GM21423 (cell line): Measurements from ENCODE around the gene WNT9A.

ENCODE experiments used
- ATAC-seq: cut with Tn5 transposase; IDR thresholded peaks from one replicate; pipeline ENCODE4 v1.9.1; 2021; ENCODE audit warnings: mild to moderate bottlenecking, moderate library complexity; ENCODE audit not compliant: unreplicated experiment

WNT9A gene

GRCh38 chr1:227942021-227942715 is 5.6 kb downstream of the WNT9A start:
- no peak for ATAC-seq

GRCh38 chr1:227941509-227942020 is 6.2 kb downstream of the WNT9A start:
- no peak for ATAC-seq

DNA sequence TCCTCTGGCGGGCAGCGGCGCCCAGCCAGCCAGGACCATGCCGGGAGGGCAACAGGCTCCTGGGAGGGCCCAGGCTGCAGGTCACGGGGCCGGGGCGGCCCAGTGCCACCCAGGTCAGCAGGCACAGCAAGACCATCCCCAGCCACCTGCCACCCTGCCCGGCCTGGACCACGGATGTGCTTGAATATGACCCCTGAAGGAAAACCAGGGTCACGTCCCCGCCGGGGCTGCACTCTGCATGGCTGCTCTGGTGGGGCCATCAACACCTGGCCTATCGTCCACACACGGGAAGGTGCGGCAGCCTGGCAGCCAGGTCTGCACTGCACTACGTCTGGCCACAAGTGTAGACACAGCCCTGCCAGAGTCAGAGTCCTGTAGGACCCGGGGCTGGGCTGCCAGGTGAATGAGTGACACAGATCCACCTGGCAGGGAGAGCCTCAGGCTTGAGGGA is 6.9 kb downstream of the WNT9A start:
- no peak for ATAC-seq

DNA sequence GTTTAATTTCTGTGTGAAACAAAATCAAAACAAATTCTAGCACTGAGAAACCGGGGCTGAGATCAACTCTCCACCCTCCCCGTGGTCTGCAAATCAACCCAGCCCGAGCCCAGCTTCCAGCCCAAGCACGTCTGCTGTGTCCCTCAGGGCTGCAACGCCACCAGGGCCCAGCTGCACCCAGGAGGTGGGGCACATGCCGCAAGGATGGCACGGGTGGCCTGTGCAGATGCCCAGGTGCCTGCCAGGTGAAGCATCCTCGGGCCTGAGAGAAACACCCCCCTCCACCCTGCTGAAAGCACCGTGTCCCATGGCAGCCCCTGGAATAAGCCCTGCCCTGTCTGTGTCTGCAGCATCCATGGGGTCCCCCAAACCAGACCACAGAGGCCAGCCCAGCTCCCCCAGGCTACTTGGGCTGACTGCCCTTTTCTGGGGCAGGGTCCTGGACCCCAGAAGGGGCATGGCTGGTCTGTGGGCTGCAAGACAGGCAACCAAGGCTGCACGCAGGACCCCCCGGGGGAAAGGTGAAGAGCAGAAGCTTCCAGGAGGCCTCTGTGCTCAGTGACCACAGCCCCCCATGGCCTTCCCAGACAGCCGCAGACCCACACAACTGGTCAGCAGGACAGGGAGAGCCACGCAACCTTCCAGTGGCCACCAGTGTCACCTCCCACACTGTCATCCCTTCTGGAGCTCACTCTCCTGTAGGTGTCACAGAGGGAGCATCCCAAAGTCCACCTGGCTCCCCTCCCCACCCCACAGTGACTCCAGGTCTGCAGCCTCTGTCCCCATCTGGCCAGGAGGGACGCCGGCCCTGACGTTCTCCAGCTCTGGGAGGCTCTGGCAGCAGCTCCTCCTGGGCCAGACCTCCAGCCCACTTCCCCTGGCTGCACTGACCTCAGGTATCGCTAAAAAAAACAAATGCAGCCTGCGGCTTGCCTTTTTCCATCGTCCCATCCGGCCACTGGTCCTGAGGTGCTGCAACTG is 7.7 kb downstream of the WNT9A start:
- no peak for ATAC-seq

GRCh38 chr1:227938911-227939790 is 8.6 kb downstream of the WNT9A start:
- ATAC-seq, result no peak

DNA sequence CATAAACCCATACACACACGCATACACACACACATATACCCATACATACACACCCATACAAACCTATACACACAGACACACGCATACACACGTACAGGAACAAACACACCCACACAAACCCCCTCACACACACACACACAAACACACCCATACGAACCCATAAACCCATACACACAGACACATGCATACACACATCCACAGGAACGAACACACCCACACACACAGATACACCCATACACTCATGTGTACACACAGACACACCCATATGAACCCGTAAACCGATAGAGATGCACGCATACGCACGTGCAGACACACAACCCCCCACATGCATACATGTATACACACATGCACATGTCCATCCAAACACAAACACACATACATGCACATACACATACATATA is 9.5 kb downstream of the WNT9A start:
- no peak for ATAC-seq

GRCh38 chr1:227937838-227938145 is 9.9 kb downstream of the WNT9A start:
- ATAC-seq, result no peak

GRCh38 chr1:227937031-227937837 is 10.5 kb downstream of the WNT9A start:
- ATAC-seq, result no peak

- ATAC-seq, result no peak
These were observed 11.9 kb downstream of the WNT9A start for GRCh38 chr1:227935826-227936225.

- ATAC-seq, result no peak
These were observed 13.0 kb downstream of the WNT9A start for GRCh38 chr1:227934476-227935313.

DNA sequence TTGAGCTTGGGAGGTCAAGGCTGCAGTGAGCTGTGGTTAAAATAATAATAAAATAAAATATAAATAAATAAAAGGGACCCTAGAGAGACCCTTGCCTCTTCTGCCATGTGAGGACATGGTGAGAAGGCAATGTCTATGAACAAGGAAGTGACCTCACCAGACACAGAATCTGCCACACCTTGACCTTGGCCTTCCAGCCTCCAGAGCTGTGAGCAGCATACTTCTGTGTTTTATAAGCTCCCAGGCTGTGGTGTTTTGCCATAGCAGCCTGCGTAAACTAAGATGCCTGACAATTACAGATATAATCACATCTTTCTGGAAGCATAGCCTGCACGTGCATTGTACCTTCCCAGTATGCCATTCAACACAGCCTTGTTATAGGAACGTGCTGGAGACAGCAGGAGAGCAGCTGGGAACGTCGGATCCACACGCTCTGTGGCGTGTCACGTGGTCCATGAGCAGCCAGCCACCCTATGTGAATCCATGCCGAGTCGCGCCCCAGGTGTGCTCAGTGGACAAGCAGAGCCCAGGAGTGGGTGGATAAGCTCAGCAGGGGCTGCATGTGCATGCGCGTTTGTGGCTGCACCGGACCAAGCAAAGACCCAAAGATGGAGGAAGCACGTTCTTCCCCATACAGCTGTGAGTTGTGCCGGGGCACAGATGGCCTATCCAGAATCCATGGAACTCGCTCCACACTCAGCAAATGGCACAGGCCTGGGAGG is 17.8 kb downstream of the WNT9A start:
- no peak for ATAC-seq

DNA sequence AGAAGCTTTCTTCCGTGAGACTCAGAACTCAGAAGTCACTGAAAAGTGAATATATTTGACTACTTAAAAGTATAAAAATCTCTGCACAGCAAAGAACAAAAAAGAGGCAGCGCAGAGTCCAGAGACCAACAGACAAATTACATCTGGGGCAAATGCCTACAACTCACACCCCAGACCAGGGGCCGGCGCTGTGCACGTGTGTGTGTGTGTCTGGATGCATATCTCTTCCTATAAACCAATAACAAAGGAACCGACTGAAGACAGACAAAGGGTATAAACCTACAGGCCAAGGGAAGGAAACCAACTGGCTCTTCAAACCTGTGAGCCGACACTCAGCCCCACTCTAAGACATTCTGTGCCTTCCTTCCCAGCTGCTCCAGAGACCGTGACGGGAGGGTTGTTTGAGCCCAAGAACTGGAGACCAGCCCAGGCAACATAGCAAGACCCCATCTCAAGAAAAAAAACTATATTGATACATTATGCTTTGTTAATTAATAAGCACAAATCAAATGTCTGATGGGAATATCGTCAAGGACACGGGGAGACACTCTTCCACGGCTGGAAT is 18.8 kb downstream of the WNT9A start:
- ATAC-seq, result no peak

DNA sequence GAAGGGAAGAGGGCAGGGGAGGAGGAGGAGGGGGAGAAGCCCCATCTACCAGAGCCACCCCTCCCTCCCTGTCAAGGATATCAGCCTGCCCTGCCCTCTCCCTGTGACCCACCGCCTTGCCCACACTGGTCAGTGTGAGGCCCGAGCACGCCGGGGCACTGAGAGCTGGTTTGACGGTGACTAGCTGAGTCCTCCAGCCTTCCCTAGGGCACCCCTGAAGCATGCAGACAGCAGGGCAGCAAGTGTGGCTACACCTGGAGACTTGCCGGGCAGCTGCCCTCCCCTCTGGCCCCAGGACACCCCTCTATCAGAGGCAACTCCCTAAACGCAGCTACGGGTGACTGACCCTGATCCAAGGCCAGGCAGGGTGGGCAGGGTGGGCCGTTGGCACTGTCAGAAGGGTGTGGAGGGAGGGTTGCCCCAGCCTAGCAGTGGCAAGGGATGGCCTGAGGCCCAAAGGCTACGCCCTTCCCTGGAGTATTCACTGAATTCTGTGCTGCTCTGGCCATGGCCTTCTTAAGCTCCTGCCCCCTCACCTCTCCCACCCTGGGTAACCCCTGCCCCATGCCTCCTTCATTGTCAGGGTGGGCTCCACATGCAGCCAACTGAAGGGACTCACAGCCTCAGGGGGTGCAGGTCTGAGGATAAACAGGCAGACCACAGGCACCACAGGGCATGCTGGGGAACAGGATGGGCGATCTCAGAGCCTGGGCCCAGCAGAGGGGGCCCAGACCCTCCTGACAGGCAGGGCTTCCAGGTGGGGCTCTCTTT is 19.6 kb downstream of the WNT9A start:
- ATAC-seq, result no peak

DNA sequence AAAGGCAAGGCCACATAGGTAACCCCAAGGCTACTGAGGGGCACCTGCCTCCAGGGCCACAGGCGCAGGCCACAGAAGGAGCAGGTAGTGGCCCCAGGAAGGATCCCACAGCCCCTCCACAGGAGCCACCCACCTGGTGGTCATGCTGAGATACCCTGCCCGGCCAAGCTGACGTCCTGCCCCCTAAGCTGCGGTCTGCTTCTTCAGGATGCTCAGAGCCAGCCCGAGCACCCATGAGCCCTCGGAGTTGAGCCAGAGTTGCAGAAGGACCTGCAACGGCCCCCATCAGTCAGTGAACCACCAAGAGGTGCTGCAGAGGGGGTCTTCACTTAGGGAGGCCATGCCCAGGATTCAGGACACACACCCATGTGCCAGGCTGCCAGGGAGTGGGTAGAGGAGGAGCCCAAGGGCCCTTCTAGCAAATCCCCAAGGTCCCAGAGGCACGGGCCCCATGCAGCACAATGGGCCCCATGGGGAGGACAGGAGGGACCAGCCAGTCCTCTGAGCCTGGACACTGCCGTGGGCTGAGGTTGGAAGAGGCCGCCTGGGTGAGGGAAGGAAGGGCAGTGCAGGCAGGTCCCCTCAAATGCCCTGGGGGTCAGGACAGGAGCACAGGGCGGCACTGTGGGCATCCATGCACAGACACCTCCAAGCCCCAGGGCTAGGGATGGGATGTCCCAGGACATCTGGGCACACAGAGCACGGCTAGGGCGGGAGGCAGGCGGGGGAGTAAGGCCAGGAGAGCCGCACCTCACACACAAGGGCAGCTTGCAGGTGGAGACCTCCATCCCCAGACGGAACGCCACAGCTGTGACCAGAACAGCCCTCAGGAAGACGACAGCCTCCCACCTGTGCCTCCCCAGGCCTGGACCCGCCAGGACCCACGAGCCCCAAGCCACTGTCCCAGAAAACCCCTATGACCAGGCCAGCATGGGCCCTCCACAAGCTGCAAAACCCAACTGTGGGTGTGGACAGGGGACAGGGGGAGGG is 20.5 kb downstream of the WNT9A start:
- no peak for ATAC-seq

- ATAC-seq, result no peak
These were observed 21.4 kb downstream of the WNT9A start for GRCh38 chr1:227926216-227926791.
